DOHH2 (cell line): Measurements from ENCODE around the gene SENP8.

Source experiments
- H3F3A ChIP-seq: fragments of 200-600 bp; sonication (generic), shearing (Covaris generic); 2 replicates; pipeline ENCODE4 v1.6.0; 2016; ENCODE audit warnings: antibody characterized with exemption, mild to moderate bottlenecking; ENCODE audit not compliant: control insufficient read depth, insufficient read depth
- H3K27ac ChIP-seq: fragments of 200-600 bp; sonication (generic); 2 replicates; pipeline ENCODE4 v1.5.1; 2014; ENCODE audit warnings: low read depth, mild to moderate bottlenecking, low read length, moderate library complexity
- H3K27me3 ChIP-seq: fragments of 200-600 bp; sonication (generic); 2 replicates; pipeline ENCODE4 v1.6.1; 2014; ENCODE audit warnings: mild to moderate bottlenecking, low read length, mixed read lengths; ENCODE audit not compliant: control insufficient read depth
- H3K36me3 ChIP-seq: fragments of 200-600 bp; sonication (generic); 2 replicates; pipeline ENCODE4 v1.6.1; 2014; ENCODE audit warnings: mild to moderate bottlenecking, low read length, moderate library complexity, mixed read lengths; ENCODE audit not compliant: control insufficient read depth
- H3K4me1 ChIP-seq: fragments of 200-600 bp; sonication (generic); 2 replicates; pipeline ENCODE4 v1.6.1; 2014; ENCODE audit warnings: mild to moderate bottlenecking, low read length, mixed read lengths; ENCODE audit not compliant: control insufficient read depth
- H3K4me2 ChIP-seq: fragments of 200-600 bp; sonication (generic); 2 replicates; pipeline ENCODE4 v1.6.0; 2014; ENCODE audit warnings: mild to moderate bottlenecking, low read length, moderate library complexity
- H3K4me3 ChIP-seq: fragments of 200-600 bp; sonication (generic); 2 replicates; pipeline ENCODE4 v1.5.1; 2014; ENCODE audit warnings: mild to moderate bottlenecking, low read length, mixed read lengths
- H3K79me2 ChIP-seq: fragments of 200-600 bp; sonication (generic); 2 replicates; pipeline ENCODE4 v1.6.1; 2014; ENCODE audit warnings: mild to moderate bottlenecking, low read length, mixed read lengths; ENCODE audit not compliant: control insufficient read depth
- H3K9me2 ChIP-seq: fragments of 200-600 bp; sonication (generic); replicated peaks from 2 replicates; pipeline ENCODE4 v1.6.1; 2014; ENCODE audit warnings: mild to moderate bottlenecking, low read length, mixed read lengths; ENCODE audit not compliant: control insufficient read depth
- H3K9me3 ChIP-seq: fragments of 200-600 bp; sonication (generic); 2 replicates; pipeline ENCODE4 v1.6.1; 2014; ENCODE audit warnings: antibody characterized with exemption, low read length, mixed read lengths; ENCODE audit not compliant: control insufficient read depth, insufficient read depth
- H4K20me1 ChIP-seq: fragments of 200-600 bp; sonication (generic); 2 replicates; pipeline ENCODE4 v1.6.0; 2014; ENCODE audit warnings: low read depth, mild to moderate bottlenecking, antibody characterized with exemption, low read length, moderate library complexity; ENCODE audit not compliant: control insufficient read depth, insufficient read depth
- CTCF ChIP-seq: fragments of 200-600 bp; sonication (generic); IDR thresholded peaks from one replicate; pipeline ENCODE4 v1.5.1; 2014; ENCODE audit warnings: antibody characterized with exemption, mild to moderate bottlenecking, low read depth, low read length; ENCODE audit not compliant: poor library complexity, severe bottlenecking
- EZH2phosphoT487 ChIP-seq: fragments of 200-600 bp; sonication (generic); IDR thresholded peaks from 2 replicates; pipeline ENCODE4 v1.6.1; 2017; ENCODE audit warnings: borderline replicate concordance, mild to moderate bottlenecking, antibody characterized with exemption, low read length, moderate library complexity, mixed read lengths

SENP8 gene

GRCh38 chr15:72124218-72124617, 6.0 kb downstream of the SENP8 start:
- Histone ChIP-seq H3K79me2 (peaks cover 7% of the 10 kb centered on the region), H3K27ac (no peak overlapping the region), H3K9me3 (no peaks in the 10 kb centered on the region), H3K36me3 (no peaks in the 10 kb centered on the region), H3K4me1 (peaks cover 19% of the 10 kb centered on the region), H3F3A (no peaks in the 10 kb centered on the region), H3K4me3 (no peak overlapping the region), H3K27me3 (no peaks in the 10 kb centered on the region), H3K4me2 (no peak overlapping the region), H3K9me2 (no peaks in the 10 kb centered on the region), H4K20me1 (no peaks in the 10 kb centered on the region)
- no peak for TF ChIP-seq CTCF
- no peak for TF ChIP-seq EZH2phosphoT487

DNA sequence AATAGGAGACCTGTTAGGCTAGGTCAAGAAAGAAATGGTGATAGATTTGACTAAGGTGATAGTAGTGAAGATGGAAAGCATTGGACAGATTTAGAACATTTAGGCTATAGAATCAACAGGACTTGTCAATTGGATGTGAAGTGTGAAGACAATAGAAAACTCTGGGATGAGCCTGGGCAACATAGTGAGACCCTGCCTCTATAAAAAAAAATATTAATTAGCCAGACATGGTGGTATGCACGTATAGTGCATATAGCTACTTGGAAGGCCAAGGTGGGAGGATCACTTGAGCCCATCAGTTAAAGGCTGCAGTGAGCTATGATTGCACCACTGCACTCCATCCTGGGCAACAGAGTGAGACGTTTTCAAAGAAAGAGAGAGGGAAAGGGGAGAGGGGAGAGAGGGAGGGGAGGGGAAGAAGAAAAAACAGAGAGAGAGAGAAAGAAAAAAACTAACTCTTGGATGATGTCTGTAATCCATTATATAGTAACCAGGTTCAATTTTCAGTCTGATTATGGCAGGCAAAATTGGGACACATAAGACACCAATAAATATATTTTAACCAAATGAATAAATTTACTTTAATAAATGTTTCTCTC, 9.6 kb downstream of the SENP8 start:
- H3K27me3 ChIP-seq = no peaks in the 10 kb centered on the region
- TF ChIP-seq CTCF (no peak), EZH2phosphoT487 (no peak)

DNA sequence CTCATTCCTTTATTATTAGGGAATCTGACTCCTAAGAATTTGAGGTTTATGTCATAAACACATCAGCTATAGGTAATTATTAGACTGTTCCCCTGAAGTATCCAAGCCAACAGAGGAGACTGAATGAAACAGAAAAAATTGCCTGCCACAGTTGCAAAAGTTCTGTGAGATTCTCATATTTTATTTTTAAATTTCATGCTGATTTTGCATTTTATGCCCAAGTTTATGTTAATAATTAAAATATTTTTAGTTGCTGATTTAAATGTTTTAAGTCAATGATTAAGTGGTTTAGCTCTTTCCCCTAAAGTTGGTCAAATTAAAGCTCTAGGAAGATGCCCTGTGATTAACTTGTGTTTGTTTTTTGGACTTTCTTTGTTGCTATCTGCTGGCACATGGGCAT, 10.2 kb downstream of the SENP8 start:
- H3K27me3 ChIP-seq = no peaks in the 10 kb centered on the region
- no peaks in the 10 kb centered on the region for H3K9me2 ChIP-seq
- no peak overlapping the region for H3K27ac ChIP-seq
- no peak overlapping the region for H3K4me3 ChIP-seq
- no peaks in the 10 kb centered on the region for H3K36me3 ChIP-seq
- no peak overlapping the region for H3K4me2 ChIP-seq
- TF ChIP-seq CTCF = no peak
- TF ChIP-seq EZH2phosphoT487 = no peak
- H4K20me1 ChIP-seq = no peaks in the 10 kb centered on the region
- no peaks in the 10 kb centered on the region for H3K9me3 ChIP-seq
- H3K4me1 ChIP-seq = peaks cover 34% of the 10 kb centered on the region
- no peaks in the 10 kb centered on the region for H3F3A ChIP-seq
- H3K79me2 ChIP-seq = no peaks in the 10 kb centered on the region

More for the DNA sequence above, 9.6 kb downstream of the SENP8 start:
- Histone ChIP-seq H3K4me1 (peaks cover 32% of the 10 kb centered on the region), H3K4me2 (no peak overlapping the region), H3F3A (no peaks in the 10 kb centered on the region), H3K27ac (no peak overlapping the region), H3K9me2 (no peaks in the 10 kb centered on the region), H3K4me3 (no peak overlapping the region), H3K9me3 (no peaks in the 10 kb centered on the region), H3K36me3 (no peaks in the 10 kb centered on the region), H3K79me2 (no peaks in the 10 kb centered on the region), H4K20me1 (no peaks in the 10 kb centered on the region)
